T-helper 2 cell (primary cell): ENCODE results near the gene SIL1.
A peak's percentile ranks its signal among the peaks of the same experiment; 100 is the strongest.

Source experiments
- DNase-seq, 5 experiments: peaks; one replicate each; pipeline versions ENCODE4 v3.0.0 to v3.0.0-alpha.2; 2012 to 2022

Gene SIL1

DNA sequence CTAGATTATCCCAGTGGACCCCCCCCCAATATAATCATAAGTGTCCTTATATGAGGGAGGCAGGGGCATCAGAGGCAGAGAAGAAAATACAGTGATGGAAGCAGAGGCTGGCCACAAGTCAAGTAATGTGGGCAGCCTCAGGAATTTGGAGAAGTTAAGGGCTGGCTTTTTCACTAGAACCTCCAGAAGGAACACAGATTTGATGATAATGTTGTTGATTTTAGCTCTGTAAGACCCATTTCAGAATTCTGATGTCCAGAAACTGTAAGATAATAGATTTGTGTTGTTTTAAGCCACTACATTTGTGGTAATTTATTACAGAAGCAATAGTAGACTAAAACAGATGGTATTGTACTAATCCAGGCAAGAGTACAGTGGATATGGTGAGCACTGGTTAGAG is 286.7 kb downstream of the SIL1 start:
- DNase-seq, result no peak

DNA sequence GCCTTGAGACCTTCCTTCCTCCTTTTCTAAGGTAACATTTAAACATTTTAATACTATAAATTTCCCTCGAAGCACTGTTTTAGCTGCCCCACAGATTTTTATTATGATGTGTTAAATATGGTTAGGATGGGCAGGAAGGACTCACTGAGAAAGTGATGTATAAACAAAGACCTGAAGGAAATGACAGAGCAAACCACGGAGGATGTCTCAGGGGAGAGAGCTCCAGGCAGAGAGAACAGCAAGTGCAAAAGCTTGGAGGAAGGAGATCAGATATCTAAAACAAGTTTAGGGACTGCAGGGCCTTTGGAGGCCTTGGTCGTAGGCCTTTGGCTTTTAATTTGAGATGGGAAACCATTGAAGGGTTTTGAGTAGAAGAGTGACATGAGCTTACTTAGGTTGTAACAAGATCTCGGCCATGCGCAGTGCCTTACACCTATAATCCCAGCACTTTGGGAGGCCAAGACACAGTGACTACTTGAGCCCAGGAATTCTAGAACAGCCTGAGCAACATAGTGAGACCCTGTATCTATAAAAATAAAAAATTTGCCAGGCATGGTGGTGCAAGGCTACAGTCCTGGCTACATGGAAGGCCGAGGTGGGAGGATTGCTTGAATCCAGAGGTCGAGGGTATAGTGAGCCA is 287.5 kb downstream of the SIL1 start:
- peak in 1 of 5 experiments; percentile 51 for DNase-seq

DNA sequence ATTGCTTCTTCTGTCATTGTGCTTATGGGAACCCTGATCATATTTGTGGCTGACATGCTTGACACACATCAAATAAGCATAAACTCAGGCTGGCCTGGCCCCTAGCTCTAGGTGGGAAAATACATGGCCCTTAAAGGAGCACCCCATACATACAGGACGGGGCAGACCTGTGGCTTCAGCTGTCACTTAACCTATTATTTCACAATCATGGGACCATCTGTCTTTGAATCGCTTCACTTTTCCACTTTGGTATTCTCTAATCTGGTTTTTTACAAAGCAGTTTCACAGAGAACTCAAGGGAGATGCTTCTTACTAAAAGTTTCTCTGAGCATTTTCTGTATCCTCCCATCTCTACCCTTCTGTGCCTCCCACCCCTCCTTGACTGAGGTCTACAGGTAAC is 288.4 kb downstream of the SIL1 start:
- DNase-seq, result no peak

DNA sequence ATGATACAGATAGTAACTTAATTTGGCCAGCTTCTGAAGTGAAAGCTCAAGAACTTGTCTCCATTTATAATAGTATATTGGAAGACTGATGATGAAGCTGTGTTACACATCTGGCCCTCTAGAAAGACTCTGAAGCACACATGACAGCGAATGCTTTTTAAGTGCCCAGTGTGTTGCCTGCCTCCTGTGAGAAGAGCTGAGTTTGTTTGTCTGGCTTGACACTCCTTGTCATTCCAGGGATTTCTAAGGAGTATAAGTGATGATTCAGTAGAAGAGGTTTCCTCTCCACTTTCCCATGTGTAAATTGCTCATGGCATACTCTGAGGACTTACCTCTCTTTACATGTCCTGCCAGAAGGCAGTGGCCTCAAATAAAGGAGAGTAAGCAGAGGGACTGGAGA is 292.6 kb downstream of the SIL1 start:
- DNase-seq, result no peak

DNA sequence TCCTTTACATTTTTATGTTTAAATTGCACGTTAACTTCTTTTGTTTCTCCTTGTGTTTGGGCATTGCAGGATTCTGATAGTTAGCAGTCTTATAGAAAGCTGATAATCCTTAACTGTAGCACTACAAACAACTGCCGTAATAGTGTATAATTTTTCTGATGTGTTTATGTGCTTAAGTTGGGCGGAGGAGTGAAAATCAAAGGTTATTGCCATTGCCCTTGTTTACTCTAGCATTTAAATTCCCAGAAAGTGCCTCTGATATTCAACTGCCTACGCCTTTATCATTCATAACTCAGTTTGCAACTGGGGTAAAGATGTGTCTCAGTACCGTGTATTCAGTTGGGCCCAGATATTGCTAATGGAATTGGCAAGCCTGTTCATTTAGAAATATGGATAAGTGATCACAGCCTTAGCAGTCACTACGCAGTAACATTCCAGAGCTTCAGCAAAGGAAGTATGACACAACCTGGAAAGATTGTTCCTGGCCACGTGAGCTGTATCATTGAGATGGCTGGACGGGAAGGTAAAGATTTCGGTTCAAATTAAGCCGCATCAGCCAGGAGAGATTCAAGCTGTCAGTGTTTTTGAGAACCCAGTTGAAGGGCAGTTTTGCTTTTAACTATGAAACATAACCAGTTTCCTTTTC is 294.9 kb downstream of the SIL1 start:
- no peak for DNase-seq

DNA sequence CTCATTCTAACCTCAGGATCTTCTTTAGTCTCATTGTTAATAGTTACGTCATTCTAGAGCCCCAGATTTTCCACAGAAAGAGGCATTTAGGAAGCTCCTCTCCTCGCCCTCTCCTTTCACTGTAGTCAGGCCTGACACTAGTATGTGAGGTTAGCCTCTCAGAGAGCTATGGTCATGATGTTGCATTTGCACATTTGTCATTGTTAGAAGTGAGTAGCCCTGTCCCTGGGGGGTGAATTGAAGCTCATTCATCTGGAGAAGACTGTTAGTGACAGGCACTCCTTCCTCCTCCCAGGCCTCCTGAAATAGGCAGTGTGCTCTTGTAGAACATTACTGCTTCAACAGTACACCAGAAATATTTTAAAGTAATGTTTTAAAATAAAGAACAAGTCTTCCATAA is 296.5 kb downstream of the SIL1 start:
- no peak for DNase-seq

DNA sequence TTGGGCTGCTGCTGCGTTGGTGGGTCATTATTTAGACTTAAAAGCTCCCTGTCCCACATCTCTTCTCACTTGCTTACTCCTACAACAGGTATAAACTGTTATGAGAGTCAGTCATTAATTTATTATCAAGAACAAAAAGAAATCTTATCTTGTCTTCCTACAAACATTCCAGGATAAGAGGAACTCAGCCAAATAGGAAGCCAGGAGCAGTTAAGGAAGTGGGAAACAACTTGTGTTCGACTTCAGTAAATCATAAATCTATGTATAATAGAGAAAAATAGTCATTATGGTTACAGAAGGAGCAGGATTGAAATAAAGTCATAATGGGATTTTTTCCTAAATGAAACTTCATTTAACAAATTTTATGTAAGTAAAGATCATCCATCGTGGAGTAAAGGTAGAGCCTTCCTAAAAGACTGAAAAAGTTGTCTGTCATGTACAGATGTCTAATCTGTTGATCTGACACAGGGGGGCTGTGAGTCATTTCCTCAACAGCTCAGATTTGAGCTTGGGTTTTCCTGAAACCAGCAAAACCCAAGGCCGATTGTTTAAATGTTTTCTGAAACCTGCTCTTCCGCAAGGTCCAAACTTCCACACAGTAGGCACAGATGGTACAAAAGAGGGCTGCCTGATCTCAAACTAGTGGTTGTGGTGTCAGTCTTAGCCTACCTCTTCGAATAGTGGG is 297.7 kb downstream of the SIL1 start:
- peak in 1 of 5 experiments; percentile 67 for DNase-seq

DNA sequence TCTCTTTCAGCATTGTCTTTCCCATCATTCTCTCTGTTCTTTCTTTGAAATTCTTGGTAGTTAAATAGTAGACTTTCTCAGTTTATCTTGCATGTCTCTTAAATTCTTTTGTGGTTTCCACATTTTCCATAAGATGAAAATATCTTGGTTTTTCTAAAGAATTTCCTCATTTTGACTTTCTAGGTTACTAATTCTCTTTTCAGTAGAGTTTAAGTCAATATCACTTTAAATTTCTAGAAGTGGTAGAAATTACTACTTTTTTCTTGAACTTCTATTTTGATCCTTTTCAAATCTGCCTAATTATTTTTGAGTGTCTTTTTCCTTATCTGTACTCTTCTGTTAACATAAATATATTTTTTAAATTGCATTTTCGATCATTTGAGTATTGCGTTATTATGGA is 299.4 kb downstream of the SIL1 start:
- no peak for DNase-seq

DNA sequence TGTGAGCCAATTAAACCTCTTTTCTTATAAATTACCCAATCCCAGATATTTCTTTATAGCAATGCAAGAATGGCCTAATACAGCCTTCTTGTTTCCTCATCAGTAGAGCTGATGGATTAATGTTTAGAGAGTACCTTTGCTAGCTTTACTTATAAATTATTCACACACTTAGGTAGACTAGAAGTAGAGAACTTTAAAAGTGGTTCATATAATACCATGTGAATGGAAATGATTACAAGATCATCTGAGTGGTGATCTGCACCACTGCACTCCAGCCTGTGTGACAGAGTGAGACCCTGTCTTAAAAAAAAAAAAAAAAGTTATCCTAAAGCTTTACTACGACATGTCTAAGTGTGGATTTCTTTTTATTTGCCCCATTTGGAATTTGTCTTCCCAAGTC is 299.9 kb downstream of the SIL1 start:
- no peak for DNase-seq
